NT2/D1 (cell line): ENCODE data around the gene APP.
"Not testable (repeated sequence)": the region's sequence is repeated elsewhere in the genome, so short reads cannot be mapped to it uniquely, and the experiment has no call there.

Source experiments
- DNase-seq: peaks from one replicate; pipeline ENCODE4 v3.0.0-alpha.2; 2011; ENCODE audit warnings: low read depth, low spot score
- H3K27me3 ChIP-seq: 2 replicates; pipeline ENCODE4 v1.6.0; 2011; ENCODE audit warnings: mild to moderate bottlenecking; ENCODE audit not compliant: insufficient read length, insufficient read depth
- H3K36me3 ChIP-seq: 2 replicates; pipeline ENCODE4 v1.6.1; 2011; ENCODE audit warnings: mild to moderate bottlenecking, low read length, mixed read lengths; ENCODE audit not compliant: insufficient read depth, insufficient read length
- H3K4me1 ChIP-seq: 2 replicates; pipeline ENCODE4 v1.5.1; 2011; ENCODE audit not compliant: insufficient read depth, insufficient read length
- H3K4me3 ChIP-seq: 2 replicates; pipeline ENCODE4 v1.5.1; 2011; ENCODE audit warnings: low read depth; ENCODE audit not compliant: insufficient read length
- H3K9ac ChIP-seq: 2 replicates; pipeline ENCODE4 v1.6.0; 2011; ENCODE audit warnings: low read depth; ENCODE audit not compliant: insufficient read length
- H3K9me3 ChIP-seq: 2 replicates; pipeline ENCODE4 v1.5.1; 2011; ENCODE audit warnings: mild to moderate bottlenecking, low read length; ENCODE audit not compliant: insufficient read depth
- SUZ12 ChIP-seq: IDR thresholded peaks from 2 replicates; pipeline ENCODE4 v1.6.1; 2011; ENCODE audit not compliant: insufficient read length, insufficient read depth; ENCODE audit errors: extremely low read depth
- YY1 ChIP-seq: IDR thresholded peaks from 2 replicates; pipeline ENCODE4 v1.6.1; 2011; ENCODE audit not compliant: insufficient read length, insufficient read depth
- ZNF274 ChIP-seq: IDR thresholded peaks from 2 replicates; pipeline ENCODE4 v1.6.1; 2011; ENCODE audit warnings: mild to moderate bottlenecking, low read depth, low read length

The APP gene

GRCh38 chr21:26019236-26019635 is 151.3 kb downstream of the APP start:
- no peak overlapping the region for H3K9ac ChIP-seq
- H3K4me1 ChIP-seq, result no peaks in the 10 kb centered on the region
- no peaks in the 10 kb centered on the region for H3K27me3 ChIP-seq
- H3K36me3 ChIP-seq, result peaks cover 42% of the 10 kb centered on the region
- DNase-seq, result no peak
- H3K4me3 ChIP-seq, result no peak overlapping the region
- TF ChIP-seq YY1 (no peak), SUZ12 (no peak), ZNF274 (no peak)
- no peaks in the 10 kb centered on the region for H3K9me3 ChIP-seq

GRCh38 chr21:26013970-26014369 is 156.6 kb downstream of the APP start:
- no peaks in the 10 kb centered on the region for H3K4me1 ChIP-seq
- no peaks in the 10 kb centered on the region for H3K27me3 ChIP-seq
- no peak overlapping the region for H3K4me3 ChIP-seq
- TF ChIP-seq ZNF274 (no peak), SUZ12 (no peak), YY1 (no peak)
- H3K36me3 ChIP-seq, result peaks cover 18% of the 10 kb centered on the region
- no peak for DNase-seq
- no peaks in the 10 kb centered on the region for H3K9me3 ChIP-seq
- H3K9ac ChIP-seq, result no peak overlapping the region

GRCh38 chr21:26012482-26012881 is 158.1 kb downstream of the APP start:
- not testable (repeated sequence) for H3K4me1 ChIP-seq, H3K4me3 ChIP-seq, H3K9ac ChIP-seq, H3K27me3 ChIP-seq, H3K9me3 ChIP-seq, DNase-seq
- H3K36me3 ChIP-seq, result peaks cover 18% of the 10 kb centered on the region

- no peaks in the 10 kb centered on the region for H3K27me3 ChIP-seq
- TF ChIP-seq ZNF274 (no peak), SUZ12 (no peak), YY1 (no peak)
- H3K4me3 ChIP-seq, result no peak overlapping the region
- H3K9me3 ChIP-seq, result no peaks in the 10 kb centered on the region
- no peak overlapping the region for H3K9ac ChIP-seq
- peaks cover 18% of the 10 kb centered on the region for H3K36me3 ChIP-seq
- DNase-seq, result no peak
- no peaks in the 10 kb centered on the region for H3K4me1 ChIP-seq
Measured at GRCh38 chr21:26011292-26011940, 159.2 kb downstream of the APP start.

GRCh38 chr21:26007951-26008498 is 162.5 kb downstream of the APP start:
- TF ChIP-seq SUZ12 (no peak), ZNF274 (no peak), YY1 (no peak)
- H3K36me3 ChIP-seq, result peaks cover 18% of the 10 kb centered on the region
- no peak for DNase-seq

GRCh38 chr21:26005464-26005863 is 165.1 kb downstream of the APP start:
- H3K4me3 ChIP-seq, result no peak overlapping the region
- H3K9me3 ChIP-seq, result no peaks in the 10 kb centered on the region
- no peaks in the 10 kb centered on the region for H3K27me3 ChIP-seq
- no peaks in the 10 kb centered on the region for H3K4me1 ChIP-seq
- TF ChIP-seq YY1, result no peak
- TF ChIP-seq SUZ12, result no peak
- no peak for TF ChIP-seq ZNF274
- no peak for DNase-seq
- peaks cover 36% of the 10 kb centered on the region for H3K36me3 ChIP-seq
- no peak overlapping the region for H3K9ac ChIP-seq

More at GRCh38 chr21:26007951-26008498, 162.5 kb downstream of the APP start:
- H3K4me1 ChIP-seq, result no peaks in the 10 kb centered on the region
- no peak overlapping the region for H3K4me3 ChIP-seq
- H3K9me3 ChIP-seq, result no peaks in the 10 kb centered on the region
- H3K9ac ChIP-seq, result no peak overlapping the region
- H3K27me3 ChIP-seq, result no peaks in the 10 kb centered on the region

GRCh38 chr21:26003404-26003803 is 167.2 kb downstream of the APP start:
- no peaks in the 10 kb centered on the region for H3K9me3 ChIP-seq
- H3K27me3 ChIP-seq, result no peaks in the 10 kb centered on the region
- DNase-seq, result no peak
- peaks cover 45% of the 10 kb centered on the region for H3K36me3 ChIP-seq
- TF ChIP-seq YY1 (no peak), ZNF274 (no peak), SUZ12 (no peak)
- peaks cover 8% of the 10 kb centered on the region for H3K4me1 ChIP-seq
- no peak overlapping the region for H3K9ac ChIP-seq
- no peak overlapping the region for H3K4me3 ChIP-seq
